ENCODE results near the gene CYP2U1. TPM values are rescaled to one million over a fixed set of nuclear protein-coding genes. Genes with fewer than 3 reads are reported as not detected.

CYP2U1 gene
- total RNA-seq, 1 donor: 27.1 TPM

DNA sequence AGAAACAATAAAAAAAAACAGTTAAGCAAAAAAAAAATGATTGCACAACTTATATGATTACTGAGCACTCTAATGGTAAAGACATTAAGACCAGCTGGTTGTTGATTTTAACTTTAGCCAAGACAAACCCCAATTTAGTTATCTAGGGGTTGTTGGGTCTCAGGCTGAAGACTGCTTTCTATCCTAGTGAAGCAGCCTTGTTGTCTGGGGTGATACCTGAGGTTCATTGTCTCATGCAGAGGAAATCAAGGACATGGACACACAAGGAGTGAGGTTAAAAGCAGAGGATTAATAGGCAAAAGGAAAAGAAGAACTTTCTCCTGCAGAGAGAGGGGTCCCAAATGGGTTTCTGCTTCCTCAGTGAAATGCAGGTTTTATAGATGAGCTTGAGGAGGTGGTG, 40.0 kb upstream of the CYP2U1 start:
- Histone ChIP-seq H3K9me3 (ENCODE audit: low read depth, low read length) (no peaks in the 10 kb centered on the region), H3K4me2 (ENCODE audit: insufficient read depth, low read length) (no peak overlapping the region), H3K4me1 (ENCODE audit: insufficient read depth, low read length) (peaks cover 11% of the 10 kb centered on the region), H3K79me2 (ENCODE audit: insufficient read depth, low read length) (peaks cover 11% of the 10 kb centered on the region), H3K36me3 (ENCODE audit: insufficient read depth, low read length) (no peaks in the 10 kb centered on the region), H3K4me3 (ENCODE audit: insufficient read depth, low read length) (no peak overlapping the region), H3K27me3 (ENCODE audit: insufficient read depth, low read length) (no peaks in the 10 kb centered on the region), H4K20me1 (ENCODE audit: insufficient read depth, low read length) (peaks cover 2% of the 10 kb centered on the region), H2AFZ (ENCODE audit: low read length) (no peak overlapping the region), H3K27ac (ENCODE audit: low read depth, low read length) (no peak overlapping the region)
- TF ChIP-seq, protein P1, sequence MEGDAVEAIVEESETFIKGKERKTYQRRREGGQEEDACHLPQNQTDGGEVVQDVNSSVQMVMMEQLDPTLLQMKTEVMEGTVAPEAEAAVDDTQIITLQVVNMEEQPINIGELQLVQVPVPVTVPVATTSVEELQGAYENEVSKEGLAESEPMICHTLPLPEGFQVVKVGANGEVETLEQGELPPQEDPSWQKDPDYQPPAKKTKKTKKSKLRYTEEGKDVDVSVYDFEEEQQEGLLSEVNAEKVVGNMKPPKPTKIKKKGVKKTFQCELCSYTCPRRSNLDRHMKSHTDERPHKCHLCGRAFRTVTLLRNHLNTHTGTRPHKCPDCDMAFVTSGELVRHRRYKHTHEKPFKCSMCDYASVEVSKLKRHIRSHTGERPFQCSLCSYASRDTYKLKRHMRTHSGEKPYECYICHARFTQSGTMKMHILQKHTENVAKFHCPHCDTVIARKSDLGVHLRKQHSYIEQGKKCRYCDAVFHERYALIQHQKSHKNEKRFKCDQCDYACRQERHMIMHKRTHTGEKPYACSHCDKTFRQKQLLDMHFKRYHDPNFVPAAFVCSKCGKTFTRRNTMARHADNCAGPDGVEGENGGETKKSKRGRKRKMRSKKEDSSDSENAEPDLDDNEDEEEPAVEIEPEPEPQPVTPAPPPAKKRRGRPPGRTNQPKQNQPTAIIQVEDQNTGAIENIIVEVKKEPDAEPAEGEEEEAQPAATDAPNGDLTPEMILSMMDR (IDR thresholded peaks at IDR 0.05; ENCODE audit: extremely low read depth, low read depth, low read length): no peak
- no peak for DNase-seq (ENCODE audit: insufficient read length, low spot score, missing footprints)

DNA sequence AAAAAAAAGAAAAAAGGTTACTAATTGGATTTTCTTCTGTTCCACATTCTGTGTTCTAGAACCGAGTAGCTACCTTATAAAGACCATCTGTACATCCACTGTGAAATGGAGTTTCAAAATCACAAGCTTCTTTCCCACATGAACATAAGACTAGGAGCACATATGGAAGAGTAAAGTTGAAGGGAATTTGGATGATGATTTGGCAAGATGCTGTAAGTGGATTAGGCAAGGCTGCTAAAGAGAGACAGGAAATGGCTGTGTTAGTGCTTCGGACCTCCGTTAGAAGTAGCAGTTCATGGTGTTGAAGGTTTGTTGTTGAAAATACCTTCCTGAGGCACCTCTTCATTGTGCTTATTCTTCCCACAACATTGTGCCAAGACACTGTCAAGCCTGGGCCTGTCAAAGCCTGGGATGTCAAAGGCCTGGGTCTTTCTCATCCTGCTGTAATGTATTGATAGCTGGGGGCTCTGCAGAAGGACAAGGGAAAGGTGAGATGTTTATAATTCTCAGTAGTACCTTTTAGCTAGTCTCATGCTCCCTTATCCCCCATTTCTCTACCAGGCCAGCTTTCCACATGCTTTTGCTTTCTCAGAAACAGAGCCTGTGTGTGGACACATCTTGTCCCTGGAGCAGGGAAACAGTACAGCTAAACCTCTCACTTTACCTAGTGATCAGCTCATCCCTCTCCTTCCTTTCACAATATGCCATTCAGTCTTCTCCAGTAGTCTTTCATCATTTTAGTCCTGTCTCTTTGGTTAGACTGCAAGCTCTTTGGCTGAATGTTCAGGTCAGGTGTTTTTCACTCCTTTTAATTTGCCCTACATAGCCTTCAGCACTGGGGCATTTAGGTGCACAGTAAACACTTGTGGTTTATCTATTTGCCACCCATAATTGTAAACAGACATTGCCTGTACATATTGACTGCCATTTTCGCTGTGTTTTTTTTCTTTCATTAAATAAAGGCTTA, 37.9 kb upstream of the CYP2U1 start:
- H3K27ac ChIP-seq (ENCODE audit: low read depth, low read length): no peak overlapping the region
- no peak overlapping the region for H2AFZ ChIP-seq (ENCODE audit: low read length)
- TF ChIP-seq, protein P1 (IDR thresholded peaks at IDR 0.05; ENCODE audit: extremely low read depth, low read depth, low read length): no peak
- H3K79me2 ChIP-seq (ENCODE audit: insufficient read depth, low read length): peaks cover 11% of the 10 kb centered on the region
- H3K27me3 ChIP-seq (ENCODE audit: insufficient read depth, low read length): no peaks in the 10 kb centered on the region
- peaks cover 25% of the 10 kb centered on the region for H3K4me1 ChIP-seq (ENCODE audit: insufficient read depth, low read length)
- H3K9me3 ChIP-seq (ENCODE audit: low read depth, low read length): no peaks in the 10 kb centered on the region
- H3K4me2 ChIP-seq (ENCODE audit: insufficient read depth, low read length): no peak overlapping the region
- no peak overlapping the region for H3K4me3 ChIP-seq (ENCODE audit: insufficient read depth, low read length)
- no peak for DNase-seq (ENCODE audit: insufficient read length, low spot score, missing footprints)
- H4K20me1 ChIP-seq (ENCODE audit: insufficient read depth, low read length): peaks cover 2% of the 10 kb centered on the region
- H3K36me3 ChIP-seq (ENCODE audit: insufficient read depth, low read length): no peaks in the 10 kb centered on the region

DNA sequence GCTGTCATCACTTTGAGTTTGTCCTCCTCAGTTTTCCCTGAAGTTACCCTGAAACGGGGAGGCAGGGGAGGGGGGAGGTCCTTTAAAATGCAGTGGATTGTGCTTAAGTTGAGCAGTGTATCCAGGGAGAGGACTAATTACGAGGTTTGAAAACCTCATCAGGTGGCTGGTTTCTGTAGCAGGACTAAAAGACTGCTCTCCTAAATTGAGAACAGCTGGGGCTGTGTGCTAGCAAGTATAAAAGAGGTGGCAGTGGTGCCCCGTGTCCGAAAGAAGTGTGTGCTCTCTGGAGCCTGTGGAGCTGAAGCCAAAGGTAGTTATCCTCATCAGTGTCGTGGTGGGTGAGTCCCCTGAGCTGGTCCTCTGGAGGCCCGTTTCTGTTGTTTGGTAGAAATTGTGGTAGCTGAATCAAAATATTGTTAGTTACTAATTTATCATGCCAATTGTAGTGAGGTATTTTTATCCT, 37.2 kb upstream of the CYP2U1 start:
- no peak overlapping the region for H2AFZ ChIP-seq (ENCODE audit: low read length)
- peaks cover 2% of the 10 kb centered on the region for H4K20me1 ChIP-seq (ENCODE audit: insufficient read depth, low read length)
- H3K27ac ChIP-seq (ENCODE audit: low read depth, low read length): no peak overlapping the region
- H3K79me2 ChIP-seq (ENCODE audit: insufficient read depth, low read length): peaks cover 14% of the 10 kb centered on the region
- H3K27me3 ChIP-seq (ENCODE audit: insufficient read depth, low read length): no peaks in the 10 kb centered on the region
- no peak overlapping the region for H3K4me2 ChIP-seq (ENCODE audit: insufficient read depth, low read length)
- no peak for DNase-seq (ENCODE audit: insufficient read length, low spot score, missing footprints)
- TF ChIP-seq, protein P1 (IDR thresholded peaks at IDR 0.05; ENCODE audit: extremely low read depth, low read depth, low read length): no peak
- no peaks in the 10 kb centered on the region for H3K9me3 ChIP-seq (ENCODE audit: low read depth, low read length)
- H3K4me3 ChIP-seq (ENCODE audit: insufficient read depth, low read length): no peak overlapping the region
- peaks cover 25% of the 10 kb centered on the region for H3K4me1 ChIP-seq (ENCODE audit: insufficient read depth, low read length)
- no peaks in the 10 kb centered on the region for H3K36me3 ChIP-seq (ENCODE audit: insufficient read depth, low read length)

DNA sequence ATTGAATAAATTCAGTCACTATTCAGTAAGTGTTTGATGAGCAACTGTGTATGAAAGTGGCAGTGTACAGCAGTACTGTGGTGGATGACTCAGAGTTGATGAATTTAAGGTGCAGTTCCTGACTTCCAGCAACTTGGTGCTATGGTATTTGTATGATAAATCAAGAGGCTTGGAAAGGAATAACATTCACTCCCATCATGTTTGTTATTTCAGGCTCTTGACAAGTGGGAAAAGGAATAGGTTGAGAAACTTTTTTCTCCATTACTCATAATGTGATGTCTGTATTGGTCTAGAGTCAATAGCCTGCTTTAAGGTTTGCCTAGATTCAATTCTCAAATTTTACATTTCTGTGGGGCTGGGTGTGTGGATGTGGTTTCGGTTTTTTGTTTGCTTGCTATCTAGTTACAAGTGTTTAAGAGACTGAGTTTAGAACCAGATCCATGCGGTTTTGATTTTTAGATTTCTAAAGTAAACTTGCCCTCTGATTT, 35.1 kb upstream of the CYP2U1 start:
- Histone ChIP-seq H3K4me2 (ENCODE audit: insufficient read depth, low read length) (peak overlapping the region; percentile 77), H3K27me3 (ENCODE audit: insufficient read depth, low read length) (no peaks in the 10 kb centered on the region), H3K4me1 (ENCODE audit: insufficient read depth, low read length) (peaks cover 25% of the 10 kb centered on the region), H3K4me3 (ENCODE audit: insufficient read depth, low read length) (peak overlapping the region; percentile 24), H2AFZ (ENCODE audit: low read length) (no peak overlapping the region), H3K36me3 (ENCODE audit: insufficient read depth, low read length) (no peaks in the 10 kb centered on the region), H4K20me1 (ENCODE audit: insufficient read depth, low read length) (peaks cover 2% of the 10 kb centered on the region), H3K79me2 (ENCODE audit: insufficient read depth, low read length) (peaks cover 14% of the 10 kb centered on the region), H3K27ac (ENCODE audit: low read depth, low read length) (peak overlapping the region; percentile 85), H3K9me3 (ENCODE audit: low read depth, low read length) (no peaks in the 10 kb centered on the region)
- TF ChIP-seq, protein P1 (IDR thresholded peaks at IDR 0.05; ENCODE audit: extremely low read depth, low read depth, low read length): no peak
- peak; percentile 84 for DNase-seq (ENCODE audit: insufficient read length, low spot score, missing footprints)

Measured in osteoblast (primary cell).